Fibroblast of pulmonary artery (primary cell): Measurements from ENCODE around the gene DCAF8.

Experiments used
- DNase-seq: peaks from one replicate; pipeline ENCODE4 v3.0.0-alpha.2; 2010; ENCODE audit warnings: low read depth
- H3K4me3 ChIP-seq: replicated peaks from 2 replicates; pipeline ENCODE4 v1.5.1; 2011; ENCODE audit warnings: low read depth, mild to moderate bottlenecking, control low read depth, low read length, moderate library complexity
- TF ChIP-seq, protein P1 (sequence below): IDR thresholded peaks from 2 replicates; pipeline ENCODE4 v1.5.1; 2011; ENCODE audit warnings: mild to moderate bottlenecking, control low read depth, low read length, inconsistent platforms; ENCODE audit errors: missing control alignments

Gene DCAF8

DNA sequence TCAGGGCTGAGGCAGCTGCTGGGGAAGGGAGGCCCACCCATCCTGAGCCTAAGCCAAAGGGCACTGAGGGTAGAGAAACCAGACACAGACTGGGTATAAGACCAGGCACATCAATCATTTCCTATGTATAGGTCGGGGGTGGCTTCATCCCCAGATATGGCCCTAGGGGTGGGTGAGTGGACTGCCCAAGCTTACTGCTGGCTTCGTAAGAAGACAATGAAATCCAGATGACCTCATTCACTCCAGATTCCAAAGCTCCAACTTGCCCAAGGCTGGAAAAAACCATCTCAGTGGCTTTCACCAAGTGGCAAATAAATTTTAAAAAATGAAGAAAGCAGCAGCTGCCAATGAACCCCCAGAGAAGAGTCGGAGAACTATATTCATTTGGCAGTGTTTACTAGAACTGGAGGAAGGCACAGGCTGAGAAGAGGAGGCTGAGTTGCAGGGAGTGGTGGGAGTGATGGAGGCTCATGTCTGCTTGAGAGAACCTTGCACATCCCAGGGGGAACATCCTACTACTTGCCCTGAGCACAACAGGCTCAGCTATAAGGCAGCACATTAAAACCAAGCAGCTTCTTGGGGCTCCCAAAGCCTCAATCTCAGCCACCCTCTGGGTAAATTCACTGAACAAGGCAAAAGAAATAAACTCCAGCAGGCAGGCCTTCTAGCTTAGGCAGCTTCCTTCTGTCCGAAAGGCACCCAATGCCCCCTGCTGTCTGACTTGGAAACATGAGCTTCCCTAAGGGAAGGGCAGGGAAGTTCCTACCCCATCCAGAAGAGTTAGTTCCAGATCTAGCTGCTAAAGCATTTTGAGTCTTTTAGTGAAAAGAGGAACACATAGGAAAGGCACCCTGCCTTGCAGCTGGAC lies 43.1 kb downstream of the DCAF8 start:
- DNase-seq, result peak; percentile 80
- TF ChIP-seq, protein P1, sequence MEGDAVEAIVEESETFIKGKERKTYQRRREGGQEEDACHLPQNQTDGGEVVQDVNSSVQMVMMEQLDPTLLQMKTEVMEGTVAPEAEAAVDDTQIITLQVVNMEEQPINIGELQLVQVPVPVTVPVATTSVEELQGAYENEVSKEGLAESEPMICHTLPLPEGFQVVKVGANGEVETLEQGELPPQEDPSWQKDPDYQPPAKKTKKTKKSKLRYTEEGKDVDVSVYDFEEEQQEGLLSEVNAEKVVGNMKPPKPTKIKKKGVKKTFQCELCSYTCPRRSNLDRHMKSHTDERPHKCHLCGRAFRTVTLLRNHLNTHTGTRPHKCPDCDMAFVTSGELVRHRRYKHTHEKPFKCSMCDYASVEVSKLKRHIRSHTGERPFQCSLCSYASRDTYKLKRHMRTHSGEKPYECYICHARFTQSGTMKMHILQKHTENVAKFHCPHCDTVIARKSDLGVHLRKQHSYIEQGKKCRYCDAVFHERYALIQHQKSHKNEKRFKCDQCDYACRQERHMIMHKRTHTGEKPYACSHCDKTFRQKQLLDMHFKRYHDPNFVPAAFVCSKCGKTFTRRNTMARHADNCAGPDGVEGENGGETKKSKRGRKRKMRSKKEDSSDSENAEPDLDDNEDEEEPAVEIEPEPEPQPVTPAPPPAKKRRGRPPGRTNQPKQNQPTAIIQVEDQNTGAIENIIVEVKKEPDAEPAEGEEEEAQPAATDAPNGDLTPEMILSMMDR, result peak; percentile 74
- no peak overlapping the region for H3K4me3 ChIP-seq

- H3K4me3 ChIP-seq, result no peak overlapping the region
- peak; percentile 20 for DNase-seq
- TF ChIP-seq, protein P1, result no peak
Observed at GRCh38 chr1:160217481-160218051, 44.8 kb downstream of the DCAF8 start.

DNA sequence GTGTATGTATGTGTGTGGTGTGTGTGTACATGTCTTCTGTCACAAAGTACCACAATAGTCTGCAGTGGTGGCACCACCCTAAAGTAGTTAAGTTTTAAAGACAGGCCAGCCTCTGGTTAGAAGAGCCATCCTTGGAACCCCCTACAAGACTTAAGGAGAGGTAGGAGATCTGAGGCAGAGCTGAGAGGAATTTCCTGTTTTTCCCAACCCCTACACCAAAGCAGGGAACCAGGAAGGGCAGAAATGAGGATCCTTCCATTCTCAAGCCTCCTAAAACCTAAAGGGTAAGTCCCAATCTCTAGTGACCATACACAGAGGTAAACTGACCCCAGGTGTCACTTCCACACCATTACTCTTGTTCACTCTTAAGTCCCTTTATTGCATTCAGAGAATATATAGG lies 46.0 kb downstream of the DCAF8 start:
- TF ChIP-seq, protein P1, result no peak
- no peak overlapping the region for H3K4me3 ChIP-seq
- no peak for DNase-seq

DNA sequence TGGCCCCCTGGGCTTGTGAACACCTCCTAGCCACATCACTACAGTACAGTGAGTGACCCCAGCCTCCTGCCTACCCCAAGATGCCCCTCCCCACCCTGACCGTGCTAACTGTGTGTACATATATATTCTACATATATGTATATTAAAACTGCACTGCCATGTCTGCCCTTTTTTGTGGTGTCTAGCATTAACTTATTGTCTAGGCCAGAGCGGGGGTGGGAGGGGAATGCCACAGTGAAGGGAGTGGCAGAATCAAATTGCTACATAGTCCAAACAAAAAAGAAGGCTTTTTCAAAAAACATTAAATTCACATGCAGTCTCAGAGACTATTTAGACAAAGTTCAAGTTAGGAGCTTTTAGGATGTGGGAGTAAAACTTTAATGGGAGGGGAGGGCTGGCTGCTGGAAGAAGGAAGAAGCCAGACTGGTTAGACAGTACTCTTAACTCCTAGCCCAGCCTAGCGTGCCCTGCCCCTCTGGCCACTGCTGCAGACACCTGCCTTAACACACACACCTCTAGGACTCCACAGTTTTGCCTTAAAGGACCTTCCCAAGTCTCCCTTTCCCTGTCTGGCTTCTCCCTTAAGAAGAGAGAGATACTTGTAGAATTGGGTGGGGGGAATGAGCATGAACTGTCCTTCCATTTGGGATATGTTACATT lies 47.7 kb downstream of the DCAF8 start:
- no peak for DNase-seq
- H3K4me3 ChIP-seq, result no peak overlapping the region

DNA sequence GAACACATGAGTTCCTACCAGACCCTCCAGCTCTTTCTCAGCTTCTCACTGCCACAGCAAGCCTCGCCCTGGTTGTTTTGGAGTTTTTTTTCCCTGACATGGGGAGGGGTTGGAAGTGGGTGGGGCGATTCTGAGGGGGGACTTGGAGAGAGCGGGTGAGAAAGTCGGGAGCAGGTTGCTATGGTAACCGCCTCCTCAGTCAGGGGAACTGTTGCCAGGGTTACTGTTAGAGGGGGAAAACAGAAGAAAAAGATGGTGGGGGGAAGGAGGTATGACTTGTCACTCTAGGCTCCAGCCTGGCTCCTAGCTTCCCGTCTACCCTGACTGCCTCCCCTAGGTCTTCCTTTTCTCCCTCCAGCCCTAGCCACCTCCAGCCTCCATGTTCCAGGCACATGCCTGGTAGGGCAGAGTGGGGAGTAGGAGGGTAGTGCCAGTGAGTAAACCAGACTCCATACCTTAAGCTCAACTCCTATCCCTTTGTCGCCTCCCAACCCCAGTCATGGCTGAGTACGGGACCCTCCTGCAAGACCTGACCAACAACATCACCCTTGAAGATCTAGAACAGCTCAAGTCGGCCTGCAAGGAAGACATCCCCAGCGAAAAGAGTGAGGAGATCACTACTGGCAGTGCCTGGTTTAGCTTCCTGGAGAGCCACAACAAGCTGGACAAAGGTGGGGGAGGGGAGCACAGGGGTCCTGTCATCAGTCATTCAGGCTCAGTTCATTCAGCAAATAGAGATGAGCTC lies 51.1 kb downstream of the DCAF8 start:
- TF ChIP-seq, protein P1, result no peak
- no peak overlapping the region for H3K4me3 ChIP-seq
- DNase-seq, result no peak

More for the DNA sequence above, 47.7 kb downstream of the DCAF8 start:
- TF ChIP-seq, protein P1, result no peak

- DNase-seq, result no peak
- TF ChIP-seq, protein P1, result no peak
- no peak overlapping the region for H3K4me3 ChIP-seq
Observed at GRCh38 chr1:160210561-160210960, 51.8 kb downstream of the DCAF8 start.
